Stomach (tissue), 19 donors: ENCODE measurements around the gene RDH8. TPM values are rescaled to one million over a fixed set of nuclear protein-coding genes. Genes with fewer than 3 reads are reported as not detected.

Experiments
- DNase-seq, 2 donors: peaks; one replicate each; pipeline versions ENCODE4 v3.0.0 to v3.0.0-alpha.2; 2013 to 2019
- H3K27ac ChIP-seq, 5 donors: fragments of 200-600 bp in 4 of 5; sonication (generic) in 4 of 5; one replicate each; pipeline ENCODE4 v1.5.1; 2013 to 2019; ENCODE audit warnings: mild to moderate bottlenecking in 1 of 5, moderate library complexity in 1 of 5
- H3K27me3 ChIP-seq, 3 donors: fragments of 200-600 bp; sonication (generic); one replicate each; pipeline ENCODE4 v1.5.1; 2017 to 2019; ENCODE audit warnings: mixed run types in 1 of 3
- H3K36me3 ChIP-seq, 4 donors: fragments of 200-600 bp; sonication (generic); 1 replicate in 3 of 4; 2 replicates in 1 of 4; pipeline ENCODE4 v1.5.1; 2016 to 2019
- H3K4me1 ChIP-seq, 4 donors: fragments of 200-600 bp; sonication (generic); one replicate each; pipeline ENCODE4 v1.5.1; 2016 to 2019
- H3K4me3 ChIP-seq, 4 donors: fragments of 200-600 bp; sonication (generic) in 3 of 4; one replicate each; pipeline ENCODE4 v1.5.1; 2016 to 2019; ENCODE audit warnings: mild to moderate bottlenecking in 1 of 4
- H3K9me3 ChIP-seq, 4 donors: fragments of 200-600 bp; sonication (generic); one replicate each; pipeline ENCODE4 v1.5.1; 2016 to 2019
- CTCF ChIP-seq, 7 experiments: fragments of 450-650 bp in 4 of 7; fragments of 200-600 bp in 3 of 7; sonication (generic) in 3 of 7; IDR thresholded peaks; one replicate each; pipeline ENCODE4 v1.5.1; 2016 to 2019; ENCODE audit warnings: antibody characterized with exemption in 7 of 7, control low read depth in 2 of 7, mild to moderate bottlenecking in 1 of 7
- EP300 ChIP-seq: sonication (generic); formaldehyde crosslinking; IDR thresholded peaks from one replicate; pipeline ENCODE4 v1.6.1; 2017; ENCODE audit warnings: antibody characterized with exemption
- POLR2A ChIP-seq, 4 donors: fragments of 450-650 bp; IDR thresholded peaks; one replicate each; pipeline ENCODE4 v1.6.1; 2016; ENCODE audit warnings: antibody characterized with exemption in 4 of 4, control low read depth in 2 of 4, mild to moderate bottlenecking in 1 of 4, moderate library complexity in 1 of 4
- POLR2AphosphoS5 ChIP-seq, 3 donors: sonication (generic); formaldehyde crosslinking; IDR thresholded peaks; one replicate each; pipeline ENCODE4 v1.6.1; 2016; ENCODE audit warnings: antibody characterized with exemption in 3 of 3
- WGBS, 5 donors: extraction: QIAGEN DNeasy Blood & Tissue Kit in 3 of 5; methylation state at CpG; one replicate each; pipeline versions ENCODE4 v1.1.5 to v1.1.7; 2013 to 2018; 5-methylcytosine and 5-hydroxymethylcytosine counted together
- intact Hi-C: fragments of 100-400 bp; cut with DNase I; formaldehyde crosslinking; loops from one replicate; pipeline ENCODE4 v1.15.1; 2023; ENCODE audit warnings: low total_unique reads
- long read RNA-seq, 10 donors: transcript quantifications; one replicate each; lab custom pipeline, GENCODE V29; 2026
- polyA plus RNA-seq, 3 donors: library from polyadenylated mRNA; stranded (reverse); fragments of 200-250 nt; gene quantifications; one replicate each; pipeline ENCODE4 v1.2.3, GENCODE V29; 2013
- total RNA-seq, 5 donors: library from RNA; depleted of rRNA; stranded (reverse); fragments of >200 nt; gene quantifications; one replicate each; pipeline versions ENCODE4 v1.1.0 to v1.2.3, GENCODE V29; 2014 to 2016
- donor health status: healthy with polysubstance abuse.
- donor health status: Bipolar disorder and iron deficiency.
- donor health status: healthy.

RDH8 gene
- total RNA-seq (not detected), polyA plus RNA-seq (not detected)
- long read RNA-seq, donor 1 = 0 reads
- long read RNA-seq, donor 2 = 0 reads
- long read RNA-seq, donor 3 = 0 reads
- long read RNA-seq, donor 4 = 0 reads
- long read RNA-seq, donor 5 = 0 reads
- long read RNA-seq, donor 6 = 0 reads
- long read RNA-seq, donor 7 = 0 reads
- long read RNA-seq, donor 8 = 0 reads
- long read RNA-seq, donor 9 = 0 reads
- long read RNA-seq, donor 10 = 0 reads

- no peak within 1 kb of the TSS for H3K27ac ChIP-seq
- H3K9me3 ChIP-seq = no peaks in the 10 kb centered on the region
- H3K4me1 ChIP-seq = peaks cover 12 to 25% (median 22%) of the 10 kb centered on the region in 4 donors
- H3K27me3 ChIP-seq = peaks cover 14 to 84% (median 46%) of the 10 kb centered on the region in 3 donors
- no peak for DNase-seq
- H3K36me3 ChIP-seq = no peaks in the 10 kb centered on the region
- TF ChIP-seq POLR2AphosphoS5 (IDR thresholded peaks at IDR 0.05) = no peak
- no peak for TF ChIP-seq CTCF (IDR thresholded peaks at IDR 0.05)
- WGBS, 5 donors = 56 to 77% (median 61%) methylated on average over 10 of the region's 10 CpGs
- no peak within 1 kb of the TSS for H3K4me3 ChIP-seq
- intact Hi-C loops = no loop called here
These were observed at the start of gene RDH8 for GRCh38 chr19:10013316-10013715. RDH8 (plus strand) TSS chr19:10013483; CDS start chr19:10013498, 15 bp downstream.

GRCh38 chr19:9966024-9966423 is 47.3 kb upstream of the RDH8 start:
- H3K4me1 ChIP-seq = peaks cover 0 to 5% (median 0%) of the 10 kb centered on the region in 4 donors
- no peak overlapping the region for H3K27ac ChIP-seq
- intact Hi-C loops = no loop called here
- DNase-seq = no peak
- peaks cover 0 to 28% (median 0%) of the 10 kb centered on the region in 4 donors for H3K36me3 ChIP-seq
- no peak for TF ChIP-seq EP300
- no peak for TF ChIP-seq POLR2A (IDR thresholded peaks at IDR 0.05)
- TF ChIP-seq POLR2AphosphoS5 (IDR thresholded peaks at IDR 0.05) = no peak
- TF ChIP-seq CTCF (IDR thresholded peaks at IDR 0.05) = no peak
- H3K9me3 ChIP-seq = no peaks in the 10 kb centered on the region
- H3K27me3 ChIP-seq = peaks cover 0 to 77% (median 19%) of the 10 kb centered on the region in 3 donors
- H3K4me3 ChIP-seq = no peak overlapping the region
- WGBS, 5 donors = 31 to 45% (median 36%) methylated on average over 12 to 14 of the region's 14 CpGs

GRCh38 chr19:9966448-9966847 is 46.8 kb upstream of the RDH8 start:
- H3K4me1 ChIP-seq = peaks cover 0 to 5% (median 0%) of the 10 kb centered on the region in 4 donors
- H3K4me3 ChIP-seq = no peak overlapping the region
- no peak overlapping the region for H3K27ac ChIP-seq
- peaks cover 0 to 26% (median 0%) of the 10 kb centered on the region in 4 donors for H3K36me3 ChIP-seq
- intact Hi-C loops = no loop called here
- TF ChIP-seq EP300 (no peak), POLR2AphosphoS5 (IDR thresholded peaks at IDR 0.05) (no peak), POLR2A (IDR thresholded peaks at IDR 0.05) (no peak), CTCF (IDR thresholded peaks at IDR 0.05) (no peak)
- WGBS, 5 donors = 6 to 16% (median 11%) methylated on average over 16 to 29 of the region's 29 CpGs
- peaks cover 0 to 74% (median 19%) of the 10 kb centered on the region in 3 donors for H3K27me3 ChIP-seq
- H3K9me3 ChIP-seq = no peaks in the 10 kb centered on the region
- DNase-seq = no peak

- Histone ChIP-seq H3K27me3 (peaks cover 0 to 72% (median 19%) of the 10 kb centered on the region in 3 donors), H3K9me3 (no peaks in the 10 kb centered on the region), H3K36me3 (peaks cover 0 to 26% (median under 1%) of the 10 kb centered on the region in 4 donors), H3K4me1 (peaks cover 0 to 5% (median 0%) of the 10 kb centered on the region in 4 donors), H3K4me3 (no peak overlapping the region), H3K27ac (no peak overlapping the region)
- 40 to 65% (median 55%) methylated on average over 2 to 4 of the region's 4 CpGs for WGBS, 5 donors
- intact Hi-C loops = no loop called here
- DNase-seq = no peak
- TF ChIP-seq CTCF (IDR thresholded peaks at IDR 0.05) (no peak), EP300 (no peak), POLR2AphosphoS5 (IDR thresholded peaks at IDR 0.05) (no peak), POLR2A (IDR thresholded peaks at IDR 0.05) (no peak)
These were observed 46.0 kb upstream of the RDH8 start for GRCh38 chr19:9967326-9967725.
